HEK293T (cell line): ENCODE data around the gene VSTM4.

Source experiments
- ELF4 ChIP-seq: fragments of 450-650 bp; IDR thresholded peaks from 2 replicates; pipeline ENCODE4 v1.6.1; 2017; ENCODE audit warnings: antibody characterized with exemption
- FOXM1 ChIP-seq: fragments of 450-650 bp; IDR thresholded peaks from 2 replicates; pipeline ENCODE4 v1.6.1; 2017; ENCODE audit warnings: mild to moderate bottlenecking, borderline replicate concordance
- HDGF ChIP-seq: fragments of 450-650 bp; IDR thresholded peaks from 2 replicates; pipeline ENCODE4 v1.6.1; 2017; ENCODE audit warnings: antibody characterized with exemption, borderline replicate concordance
- NFRKB ChIP-seq: fragments of 450-650 bp; IDR thresholded peaks from 2 replicates; pipeline ENCODE4 v1.6.1; 2016; ENCODE audit warnings: mild to moderate bottlenecking, moderate library complexity

- no peak for TF ChIP-seq FOXM1
- TF ChIP-seq ELF4 = no peak
- TF ChIP-seq HDGF = no peak
- no peak for TF ChIP-seq NFRKB
These were observed 17.0 kb upstream of the VSTM4 start for GRCh38 chr10:49132362-49132737.
